Activated naive CD8-positive, alpha-beta T cell treated with anti-CD3 and anti-CD28 coated beads, Interleukin-2, amount 50 U/mL, for 16 hours (primary cell): ENCODE data around the gene POU5F2.

Source experiments
- DNase-seq: peaks from one replicate; pipeline ENCODE4 v3.0.0-alpha.2; 2020; ENCODE audit warnings: low read depth, low spot score

Gene POU5F2

GRCh38 chr5:93716453-93716852 lies 24.9 kb downstream of the POU5F2 start:
- no peak for DNase-seq

- DNase-seq: no peak
These were observed 25.6 kb downstream of the POU5F2 start for GRCh38 chr5:93715761-93716160.

DNA sequence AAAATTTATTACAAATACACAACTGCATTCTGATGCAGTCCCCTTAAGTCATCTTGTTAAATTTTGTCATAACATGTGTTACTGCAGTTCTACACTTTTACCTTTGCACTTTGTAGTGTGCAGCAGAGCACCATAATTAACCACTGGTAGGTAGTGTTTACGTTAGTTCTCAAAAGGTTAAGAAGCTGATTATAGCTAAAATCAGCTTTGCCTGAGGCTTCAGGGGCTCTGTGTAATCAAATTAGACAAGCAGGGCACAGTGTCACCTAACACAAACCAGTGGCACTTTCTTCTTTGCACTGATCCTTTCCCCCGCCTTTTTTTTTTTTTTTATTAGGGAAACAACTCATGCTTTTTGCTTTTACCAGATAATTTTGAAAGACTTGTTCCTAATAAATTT lies 26.1 kb downstream of the POU5F2 start:
- DNase-seq: no peak

DNA sequence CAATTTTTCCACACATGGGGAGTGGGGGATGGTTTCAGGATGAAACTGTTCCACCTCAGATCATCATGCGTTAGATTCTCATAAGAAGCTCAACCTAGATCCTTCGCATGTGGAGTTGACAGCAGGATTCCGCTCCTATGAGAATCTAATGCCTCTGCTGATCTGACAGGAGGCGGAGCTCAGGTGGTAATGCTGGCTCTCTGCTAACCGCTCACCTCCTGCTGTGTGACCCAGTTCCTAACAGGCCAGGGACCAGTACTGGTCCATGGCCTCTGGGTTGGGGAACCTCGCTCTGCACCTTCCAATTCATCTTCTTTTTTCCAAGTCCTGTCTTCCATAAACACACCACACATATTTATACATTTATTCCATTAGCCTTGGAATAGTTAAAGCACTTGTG lies 33.0 kb downstream of the POU5F2 start:
- DNase-seq: no peak

- no peak for DNase-seq
These were observed 35.5 kb downstream of the POU5F2 start for GRCh38 chr5:93705896-93706295.

DNA sequence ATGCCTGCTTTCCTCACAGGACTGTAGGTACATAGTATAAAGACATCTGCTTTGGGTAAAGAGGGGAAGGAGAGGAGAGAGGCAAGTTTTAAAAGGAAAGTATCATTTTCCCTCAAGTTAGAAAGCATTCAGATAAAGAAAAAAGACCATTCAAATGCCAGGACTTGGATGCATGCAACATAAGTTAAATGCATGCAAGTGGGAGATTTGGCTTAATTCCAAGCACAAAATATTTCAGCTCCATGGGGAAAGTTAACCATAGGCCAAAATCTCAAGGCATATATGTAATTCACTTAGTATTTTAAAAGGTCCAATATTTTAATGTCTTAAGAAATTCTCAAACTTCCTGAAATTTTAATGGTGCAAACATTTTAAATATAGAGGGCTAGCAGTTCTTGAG lies 36.4 kb downstream of the POU5F2 start:
- DNase-seq: no peak

DNA sequence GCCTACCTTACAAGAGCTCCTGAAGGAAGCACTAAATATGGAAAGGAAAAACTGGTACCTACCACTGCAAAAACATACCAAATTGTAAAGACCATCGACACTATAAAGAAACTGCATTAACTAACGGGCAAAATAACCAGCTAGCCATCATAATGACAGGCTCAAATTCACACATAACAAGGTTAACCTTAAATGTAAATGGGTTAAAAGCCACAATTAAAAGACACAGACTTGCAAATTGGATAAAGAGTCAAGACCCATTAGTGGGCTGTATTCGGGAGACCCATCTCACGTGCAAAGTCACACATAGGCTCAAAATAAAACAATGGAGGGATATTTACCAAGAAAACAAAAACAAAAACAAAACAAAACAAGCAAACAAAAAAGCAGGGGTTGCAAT lies 49.4 kb downstream of the POU5F2 start:
- DNase-seq: no peak
